GM19193 (cell line): ENCODE data around the gene EPDR1.

ENCODE experiments used
- POLR2A ChIP-seq: IDR thresholded peaks from 4 replicates; pipeline ENCODE4 v1.6.1; 2011; ENCODE audit not compliant: insufficient read depth, insufficient read length; ENCODE audit errors: extremely low read depth

EPDR1 gene

DNA sequence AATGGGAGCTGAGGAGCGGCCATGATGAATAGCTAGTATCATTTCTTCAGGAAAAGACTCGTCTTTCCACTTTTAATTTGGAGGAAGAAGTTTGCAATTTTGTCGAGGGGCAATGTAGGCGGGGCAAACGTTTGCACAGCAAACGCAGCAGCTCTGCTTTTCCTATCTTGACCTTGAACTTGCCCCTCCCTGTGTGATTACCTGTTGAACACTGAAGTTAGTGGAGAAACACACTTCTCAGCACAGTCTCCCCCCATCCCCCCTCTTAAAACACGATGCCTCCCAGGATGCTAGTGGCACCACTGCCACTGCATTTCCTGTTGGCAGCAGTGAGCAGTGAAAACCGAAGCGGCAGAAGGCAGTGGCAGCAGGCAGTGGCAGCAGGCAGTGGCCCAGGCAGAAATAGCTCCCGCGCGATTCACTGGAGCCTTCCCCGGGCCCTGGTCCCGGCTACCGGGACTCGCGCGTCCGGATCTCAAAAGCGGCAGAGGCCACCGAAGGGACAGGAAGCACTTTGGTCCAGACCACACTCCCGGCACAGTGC lies at the start of gene EPDR1:
TSS of gene EPDR1 (plus strand) at position 336 of the 544 bp plus-strand sequence. CDS start 300 bp downstream, outside the sequence.
- no peak for TF ChIP-seq POLR2A

DNA sequence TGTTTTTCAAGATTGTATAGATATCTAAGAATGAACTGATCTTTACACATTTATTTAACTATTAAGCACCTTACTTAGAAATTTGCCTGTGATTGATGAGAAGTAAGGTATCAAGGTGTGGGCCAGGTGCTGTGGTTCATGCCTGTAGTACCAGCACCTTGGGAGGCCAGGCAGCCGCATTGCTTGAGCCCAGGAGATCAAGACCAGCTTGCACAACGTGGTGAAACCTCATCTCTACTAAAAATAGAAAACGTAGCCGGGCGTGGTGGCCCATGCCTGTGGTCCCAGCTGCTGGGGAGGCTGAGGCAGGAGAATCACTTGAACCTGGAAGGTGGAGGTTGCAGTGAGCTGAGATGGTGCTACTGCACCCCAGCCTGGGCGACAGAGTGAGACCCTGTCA lies 38.4 kb upstream of the EPDR1 start:
- no peak for TF ChIP-seq POLR2A

DNA sequence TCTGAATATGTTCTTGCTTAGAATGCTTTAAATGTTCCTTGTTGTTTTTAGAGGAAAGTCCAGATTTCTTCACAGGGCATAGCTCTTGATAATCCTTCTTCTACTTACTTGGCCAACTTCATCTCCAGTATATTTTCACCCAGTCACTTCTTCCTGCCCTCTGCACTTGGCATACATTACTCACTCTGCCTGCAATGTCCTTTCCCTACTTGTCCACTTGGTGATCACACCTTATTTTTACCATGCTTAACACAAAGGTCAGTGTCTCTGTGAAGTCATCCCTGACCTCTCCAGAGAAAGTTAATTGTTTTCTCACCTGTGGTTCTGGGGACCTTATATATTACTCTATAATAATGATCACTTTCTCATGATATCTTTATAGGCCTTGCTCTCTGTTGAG lies 27.1 kb upstream of the EPDR1 start:
- TF ChIP-seq POLR2A, result no peak

DNA sequence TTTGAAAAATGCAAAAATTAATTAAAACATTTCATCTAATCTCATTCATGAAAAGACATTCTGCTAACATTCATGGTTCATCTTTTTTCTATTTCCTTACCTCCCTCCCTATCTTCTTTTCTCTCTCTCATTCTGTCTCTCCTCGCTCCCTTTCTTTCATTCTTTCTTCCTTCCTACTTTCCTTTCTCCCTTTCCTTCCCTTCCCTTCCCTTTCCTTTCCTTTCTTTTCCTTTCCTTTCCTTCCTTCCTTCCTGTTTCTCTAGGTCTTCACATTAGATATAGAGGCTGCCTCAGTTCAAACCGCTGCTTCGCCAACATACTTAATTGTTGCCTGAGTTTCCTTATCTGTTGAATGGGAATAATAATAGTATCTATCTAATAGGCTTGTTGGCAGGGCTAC lies 25.8 kb upstream of the EPDR1 start:
- no peak for TF ChIP-seq POLR2A

DNA sequence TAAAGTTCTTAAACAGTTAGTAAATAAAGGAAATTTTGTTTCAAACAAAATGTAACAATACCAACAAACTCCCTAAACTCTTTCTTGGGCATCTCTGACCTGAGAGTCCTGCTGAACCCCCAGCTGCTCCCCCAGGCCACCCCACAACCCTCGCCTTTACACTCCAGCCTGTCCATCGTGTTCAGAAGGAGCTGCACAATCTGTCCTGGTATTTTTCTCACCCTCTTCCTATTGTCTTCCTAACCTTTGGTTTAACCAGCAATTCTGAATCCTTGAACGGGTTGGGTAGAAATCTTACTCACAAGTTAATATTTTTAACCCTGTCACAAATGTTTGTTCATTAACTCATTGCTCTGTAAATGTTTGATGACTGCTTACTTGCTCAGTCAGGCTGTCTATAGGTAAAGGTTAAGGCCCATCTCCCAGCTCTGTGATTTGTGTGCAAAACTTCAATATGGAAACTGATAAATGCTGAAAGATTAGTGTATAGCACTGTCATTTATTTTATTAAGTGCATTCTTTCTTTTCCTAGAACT lies 20.7 kb upstream of the EPDR1 start:
- no peak for TF ChIP-seq POLR2A

DNA sequence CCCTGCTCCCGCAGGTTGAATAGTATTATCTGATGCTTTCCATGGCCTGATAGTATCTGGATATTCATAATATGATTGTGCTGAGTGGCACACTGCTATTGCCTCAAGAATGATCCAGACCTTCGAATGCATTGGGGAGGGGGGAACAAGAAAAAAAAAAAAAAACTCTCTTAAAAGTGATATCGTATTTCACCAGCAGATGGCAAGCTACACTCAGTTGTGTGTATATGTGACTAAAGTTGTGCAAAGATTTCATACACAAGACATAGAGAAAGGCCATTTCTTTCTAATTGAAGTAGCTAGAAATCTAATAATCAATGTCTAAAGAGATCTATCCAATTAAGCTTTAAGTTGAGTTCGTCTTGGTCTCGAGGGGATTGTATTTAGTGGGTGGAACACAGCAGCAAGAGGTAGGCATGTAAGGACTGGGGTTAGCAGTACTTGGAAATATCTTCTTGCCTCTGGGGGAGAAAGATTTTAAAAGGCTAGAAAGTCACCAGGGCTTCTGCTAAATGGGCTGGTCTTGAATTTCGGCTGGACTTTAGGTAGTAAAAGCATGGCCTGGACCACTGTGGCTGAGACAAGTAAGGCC lies 19.1 kb upstream of the EPDR1 start:
- TF ChIP-seq POLR2A, result no peak

DNA sequence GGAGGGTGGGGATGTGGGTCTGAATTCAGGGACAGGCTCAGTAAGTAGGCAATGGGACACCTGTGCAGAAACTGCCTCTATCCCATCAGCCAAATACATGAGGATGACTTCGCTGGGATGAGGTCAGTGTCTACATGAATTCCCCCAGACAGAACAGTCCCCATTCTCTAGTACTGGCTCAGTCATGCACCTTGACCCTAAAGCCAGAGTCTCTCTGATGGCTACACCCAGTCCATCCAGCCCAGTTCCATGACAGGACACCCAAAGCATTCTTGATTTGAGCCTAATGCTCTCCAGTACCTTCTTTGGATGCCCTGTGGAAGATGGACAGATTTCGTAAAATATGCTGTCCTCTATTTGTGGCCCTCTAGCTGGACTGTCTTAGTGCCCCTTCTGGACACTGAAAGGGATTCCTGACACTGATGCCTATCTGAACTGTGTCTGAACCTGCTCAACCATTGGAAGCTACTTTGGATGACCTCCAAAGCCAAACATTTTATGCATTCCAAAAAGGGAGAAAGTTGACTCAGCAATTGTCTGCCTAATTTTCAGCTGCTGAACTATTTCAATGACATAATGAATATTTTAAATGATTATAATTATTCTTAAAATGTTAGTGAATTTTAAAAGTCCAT lies 18.4 kb upstream of the EPDR1 start:
- no peak for TF ChIP-seq POLR2A

DNA sequence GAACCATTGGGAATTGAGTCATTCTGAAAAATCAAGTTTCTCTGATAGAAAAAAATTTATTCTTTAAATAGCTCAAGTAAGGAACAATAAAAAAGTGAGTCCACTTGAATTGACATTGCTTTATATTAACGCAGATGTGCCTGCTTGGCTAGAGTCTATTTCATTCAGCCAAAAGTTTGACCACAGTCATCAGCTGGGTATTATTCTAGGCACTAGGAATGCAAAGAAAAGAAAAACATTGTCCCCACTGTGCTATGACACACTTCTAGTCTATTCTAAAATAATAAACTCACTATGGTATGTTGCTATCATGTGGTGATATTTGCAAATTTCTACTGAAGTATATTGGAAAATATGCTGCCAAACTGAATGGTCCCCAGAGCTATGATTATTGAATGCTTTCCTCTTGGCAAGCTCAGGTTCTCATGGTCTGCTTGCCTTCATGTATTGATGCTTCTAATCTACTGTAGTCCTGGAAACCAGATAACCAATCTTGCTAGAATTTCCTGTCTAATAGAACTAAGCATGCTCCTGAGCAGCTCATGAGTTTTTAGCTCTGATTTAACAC lies 12.1 kb upstream of the EPDR1 start:
- no peak for TF ChIP-seq POLR2A

DNA sequence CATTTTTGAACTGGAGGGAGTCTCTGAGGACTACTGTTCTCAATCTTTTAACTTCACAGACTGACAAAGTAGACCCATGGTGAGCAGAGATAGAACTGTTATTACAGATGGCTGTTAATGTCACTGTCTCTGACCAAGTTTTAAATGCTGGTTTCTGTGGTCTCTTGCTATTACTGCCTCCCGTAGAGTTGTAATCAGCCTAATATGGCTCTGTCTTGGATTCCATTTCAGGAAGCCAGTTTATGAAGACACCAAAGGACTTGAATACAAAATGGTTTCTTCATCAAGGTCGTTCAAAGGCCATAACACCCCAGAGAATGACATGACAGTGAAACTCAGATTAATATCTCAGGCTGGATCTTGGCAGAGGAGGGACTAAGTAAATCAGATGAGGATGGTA lies 7.7 kb upstream of the EPDR1 start:
- no peak for TF ChIP-seq POLR2A

DNA sequence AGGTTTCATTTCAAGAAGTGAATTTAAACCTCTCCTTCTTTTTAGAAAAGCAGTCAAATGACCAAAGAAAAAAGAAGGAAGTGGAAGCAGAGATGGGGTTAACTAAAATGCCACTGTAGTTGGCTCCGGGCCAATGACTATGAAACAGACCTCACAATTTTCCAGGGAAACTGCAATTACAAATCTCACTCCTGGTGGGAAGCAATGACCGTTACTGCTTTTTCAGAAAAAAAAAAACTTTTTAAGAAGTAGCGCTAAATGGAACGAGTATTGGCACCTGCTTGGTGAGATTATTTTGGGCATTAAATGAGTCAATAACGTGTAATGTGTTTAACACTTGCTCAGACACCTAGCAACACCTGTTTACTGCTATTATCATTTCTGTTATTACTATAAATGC lies 5.0 kb upstream of the EPDR1 start:
- no peak for TF ChIP-seq POLR2A

DNA sequence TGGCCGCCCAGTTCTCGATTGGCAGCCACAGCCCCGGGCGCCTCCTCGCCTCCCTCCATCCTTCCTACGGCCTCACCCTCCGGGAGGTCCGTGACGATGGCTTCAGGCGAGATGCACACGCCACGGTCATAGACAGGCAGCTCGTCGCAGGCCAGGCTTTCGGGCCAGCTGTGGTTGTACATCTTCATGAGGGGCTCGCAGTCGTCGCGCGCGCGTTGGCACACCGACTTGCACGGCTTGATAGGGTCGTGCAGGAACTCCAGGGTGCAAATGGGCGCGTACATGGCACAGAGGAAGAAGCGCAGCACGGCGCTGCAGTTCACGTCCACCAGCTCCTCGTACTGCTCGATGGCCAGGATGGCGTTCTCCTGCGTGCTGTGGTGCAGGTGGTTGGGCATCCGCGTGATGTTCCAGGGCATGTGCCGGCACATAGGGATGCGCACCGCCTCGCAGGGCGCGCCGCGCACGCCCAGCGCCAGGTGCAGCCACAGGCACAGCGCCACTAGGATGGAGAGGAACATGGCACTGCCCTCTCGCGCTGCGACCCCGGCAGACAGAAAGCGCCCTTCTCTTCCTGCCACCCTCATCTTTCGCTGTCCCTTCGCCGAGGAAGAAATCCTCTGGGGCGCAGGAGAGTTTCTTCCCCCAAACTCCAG lies 4.3 kb upstream of the EPDR1 start:
- TF ChIP-seq POLR2A, result no peak

DNA sequence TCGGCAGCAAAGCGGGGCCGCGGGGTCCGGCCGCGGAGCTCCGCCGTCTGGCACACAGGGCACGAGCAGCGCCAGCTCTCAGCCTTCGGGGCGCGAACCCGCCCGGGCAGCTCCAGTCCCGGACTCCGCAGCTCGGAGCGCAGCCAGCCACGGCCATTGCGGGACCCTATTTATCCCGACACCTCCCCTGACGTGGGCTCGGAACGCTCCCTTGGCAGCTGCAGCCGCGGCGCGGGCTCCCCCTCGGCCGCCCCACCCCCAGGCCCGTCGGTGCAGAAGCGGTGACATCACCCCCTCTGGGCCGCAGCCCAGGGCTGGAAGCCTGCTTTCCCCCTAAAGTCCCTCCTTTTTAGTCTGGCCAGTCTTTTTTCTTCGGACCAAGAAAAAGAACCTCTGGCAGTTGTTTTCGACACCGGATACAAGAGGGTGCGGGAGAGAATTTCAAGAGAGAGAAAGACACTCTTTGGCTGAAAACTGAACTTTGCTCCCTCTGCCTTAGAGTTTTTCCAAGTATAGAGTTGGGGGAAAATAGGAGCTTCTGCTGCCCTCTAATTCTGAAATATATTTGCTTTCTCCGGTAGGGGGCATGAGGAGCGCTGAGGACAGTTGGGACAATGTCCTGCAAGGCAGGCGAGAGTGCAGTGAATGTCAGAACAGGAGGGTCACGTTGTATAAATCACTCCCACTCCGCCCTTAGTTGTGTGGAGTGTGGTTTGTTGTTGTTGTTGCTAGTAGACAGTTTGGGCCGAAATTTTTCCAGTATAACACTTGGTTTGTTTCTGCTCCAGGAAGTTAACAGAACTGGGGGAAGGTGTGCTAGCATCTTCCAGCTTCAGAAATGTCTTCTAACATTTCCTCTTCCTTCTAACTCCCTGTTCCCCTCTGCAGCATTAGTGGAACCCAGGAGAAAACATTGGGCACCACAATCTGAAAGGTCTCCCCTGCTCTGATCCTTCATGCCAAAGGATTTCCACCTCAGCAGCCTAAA lies 3.5 kb upstream of the EPDR1 start, which contains the start of gene SFRP4:
TSS of gene SFRP4 (minus strand) at position 145 of the 988 bp plus-strand sequence. CDS start 280 bp downstream, outside the sequence.
- TF ChIP-seq POLR2A, result no peak

DNA sequence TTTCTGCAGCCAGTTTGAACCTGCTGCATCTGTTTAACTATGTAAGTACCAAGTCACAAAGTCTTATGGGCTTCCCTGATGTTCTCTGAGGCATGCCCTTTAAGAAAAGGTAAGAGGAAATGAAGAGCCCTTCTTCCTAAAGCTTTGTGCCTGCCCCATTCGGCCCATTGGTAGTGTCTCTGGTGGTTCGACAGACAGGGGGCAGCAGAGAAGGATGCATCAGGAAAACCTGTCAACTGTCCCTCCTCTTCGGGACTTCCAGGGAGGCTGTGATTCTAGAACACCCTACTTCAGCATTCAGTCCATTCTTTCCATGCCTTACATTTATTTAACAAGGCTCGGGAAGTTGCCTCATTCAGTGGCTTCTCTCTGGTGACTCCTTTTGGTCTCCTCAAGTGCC lies 1.9 kb upstream of the EPDR1 start:
- no peak for TF ChIP-seq POLR2A
